ENCODE results near the gene RMI2.

Gene RMI2

GRCh38 chr16:11328172-11329070, 16.8 kb upstream of the RMI2 start:
- DNase-seq (ENCODE audit: low spot score) = no peak

GRCh38 chr16:11329071-11329491, 16.2 kb upstream of the RMI2 start:
- no peak for DNase-seq (ENCODE audit: low spot score)

- no peak for DNase-seq (ENCODE audit: low spot score)
These were observed 15.4 kb upstream of the RMI2 start for GRCh38 chr16:11329891-11330290.

- no peak for DNase-seq (ENCODE audit: low spot score)
These were observed 14.6 kb upstream of the RMI2 start for GRCh38 chr16:11330526-11331237.

GRCh38 chr16:11331967-11332366, 13.3 kb upstream of the RMI2 start:
- DNase-seq (ENCODE audit: low spot score) = no peak

GRCh38 chr16:11333010-11333409, 12.2 kb upstream of the RMI2 start:
- no peak for DNase-seq (ENCODE audit: low spot score)

GRCh38 chr16:11333702-11334101, 11.6 kb upstream of the RMI2 start:
- no peak for DNase-seq (ENCODE audit: low spot score)

GRCh38 chr16:11334831-11335404, 10.3 kb upstream of the RMI2 start:
- no peak for DNase-seq (ENCODE audit: low spot score)

GRCh38 chr16:11339075-11339474, 6.2 kb upstream of the RMI2 start:
- no peak for DNase-seq (ENCODE audit: low spot score)

GRCh38 chr16:11340710-11341109, 4.5 kb upstream of the RMI2 start:
- no peak for DNase-seq (ENCODE audit: low spot score)

- no peak for DNase-seq (ENCODE audit: low spot score)
These were observed 3.9 kb upstream of the RMI2 start for GRCh38 chr16:11341371-11341770.

GRCh38 chr16:11342021-11342855, 3.0 kb upstream of the RMI2 start:
- DNase-seq (ENCODE audit: low spot score) = no peak

GRCh38 chr16:11346700-11347319, 1.6 kb downstream of the RMI2 start:
- DNase-seq (ENCODE audit: low spot score) = no peak

GRCh38 chr16:11347831-11348230, 2.6 kb downstream of the RMI2 start:
- no peak for DNase-seq (ENCODE audit: low spot score)

GRCh38 chr16:11348737-11349598, 3.7 kb downstream of the RMI2 start:
- no peak for DNase-seq (ENCODE audit: low spot score)

GRCh38 chr16:11349599-11350276, 4.5 kb downstream of the RMI2 start:
- DNase-seq (ENCODE audit: low spot score) = peak; percentile 57

- DNase-seq (ENCODE audit: low spot score) = no peak
These were observed 5.3 kb downstream of the RMI2 start for GRCh38 chr16:11350519-11350918.

- DNase-seq (ENCODE audit: low spot score) = no peak
These were observed 5.7 kb downstream of the RMI2 start for GRCh38 chr16:11350921-11351335.

- no peak for DNase-seq (ENCODE audit: low spot score)
These were observed 7.9 kb downstream of the RMI2 start for GRCh38 chr16:11353158-11353557.

- no peak for DNase-seq (ENCODE audit: low spot score)
These were observed 9.1 kb downstream of the RMI2 start for GRCh38 chr16:11354407-11354732.

Measured in globus pallidus (tissue), 1 donor.